ENCODE results near the gene MFSD2A. TPM values are rescaled to one million over a fixed set of nuclear protein-coding genes. Genes with fewer than 3 reads are reported as not detected.

MFSD2A gene
- total RNA-seq, 1 donor from 2014 or later, result 0.22 TPM

- peaks cover 21% of the 10 kb centered on the region for H3K27me3 ChIP-seq (ENCODE audit: low read depth)
- H3K4me1 ChIP-seq, result peaks cover 20% of the 10 kb centered on the region
- DNase-seq, result no peak
- no peak for TF ChIP-seq CTCF (IDR thresholded peaks at IDR 0.05; ENCODE audit: borderline replicate concordance)
- no peak overlapping the region for H3K4me3 ChIP-seq
- no peaks in the 10 kb centered on the region for H3K36me3 ChIP-seq
- H3K9me3 ChIP-seq (replicated peaks), result no peaks in the 10 kb centered on the region
- peak overlapping the region; percentile 18 for H3K27ac ChIP-seq (replicated peaks)
- intact Hi-C loops (cut with micrococcal nuclease), result no loop called here
These were observed 28.6 kb upstream of the MFSD2A start for GRCh38 chr1:39926343-39926793.

- Histone ChIP-seq H3K4me3 (no peak overlapping the region), H3K4me1 (peaks cover 20% of the 10 kb centered on the region), H3K27me3 (ENCODE audit: low read depth) (peaks cover 16% of the 10 kb centered on the region), H3K27ac (replicated peaks) (peak overlapping the region; percentile 18), H3K9me3 (replicated peaks) (no peaks in the 10 kb centered on the region), H3K36me3 (no peaks in the 10 kb centered on the region)
- DNase-seq, result no peak
- no peak for TF ChIP-seq CTCF (IDR thresholded peaks at IDR 0.05; ENCODE audit: borderline replicate concordance)
- intact Hi-C loops (cut with micrococcal nuclease), result no loop called here
These were observed 28.1 kb upstream of the MFSD2A start for GRCh38 chr1:39926820-39927219.

- no peaks in the 10 kb centered on the region for H3K36me3 ChIP-seq
- peaks cover 16% of the 10 kb centered on the region for H3K4me1 ChIP-seq
- no peak overlapping the region for H3K4me3 ChIP-seq
- no peaks in the 10 kb centered on the region for H3K9me3 ChIP-seq (replicated peaks)
- DNase-seq, result no peak
- no peak for TF ChIP-seq CTCF (IDR thresholded peaks at IDR 0.05; ENCODE audit: borderline replicate concordance)
- peaks cover 9% of the 10 kb centered on the region for H3K27me3 ChIP-seq (ENCODE audit: low read depth)
- intact Hi-C loops (cut with micrococcal nuclease), result no loop called here
- no peak overlapping the region for H3K27ac ChIP-seq (replicated peaks)
These were observed 27.4 kb upstream of the MFSD2A start for GRCh38 chr1:39927538-39927937.

GRCh38 chr1:39928809-39929587 is 25.9 kb upstream of the MFSD2A start:
- no peak for DNase-seq
- Histone ChIP-seq H3K9me3 (replicated peaks) (no peaks in the 10 kb centered on the region), H3K4me1 (peaks cover 16% of the 10 kb centered on the region), H3K36me3 (no peaks in the 10 kb centered on the region), H3K4me3 (no peak overlapping the region), H3K27ac (replicated peaks) (no peak overlapping the region), H3K27me3 (ENCODE audit: low read depth) (no peaks in the 10 kb centered on the region)
- intact Hi-C loops (cut with micrococcal nuclease), result no loop called here
- TF ChIP-seq CTCF (IDR thresholded peaks at IDR 0.05; ENCODE audit: borderline replicate concordance), result no peak

GRCh38 chr1:39933956-39934941 is 20.7 kb upstream of the MFSD2A start:
- DNase-seq, result peak; percentile 57
- H3K27me3 ChIP-seq (ENCODE audit: low read depth), result peaks cover 5% of the 10 kb centered on the region
- no peak for TF ChIP-seq CTCF (IDR thresholded peaks at IDR 0.05; ENCODE audit: borderline replicate concordance)
- intact Hi-C loops (cut with micrococcal nuclease), result no loop called here
- no peaks in the 10 kb centered on the region for H3K4me1 ChIP-seq
- no peak overlapping the region for H3K4me3 ChIP-seq
- peaks cover 4% of the 10 kb centered on the region for H3K9me3 ChIP-seq (replicated peaks)
- H3K36me3 ChIP-seq, result no peaks in the 10 kb centered on the region
- peak overlapping the region; percentile 23 for H3K27ac ChIP-seq (replicated peaks)
